Thyroid gland (tissue), 4 donors: ENCODE data around the gene PDE3A. TPM values are rescaled to one million over a fixed set of nuclear protein-coding genes. Genes with fewer than 3 reads are reported as not detected.
A peak's percentile ranks its signal among the peaks of the same experiment; 100 is the strongest.

Experiments used
- DNase-seq, 2 donors: peaks; one replicate each; pipeline ENCODE4 v3.0.0-alpha.2; 2019
- H3K27ac ChIP-seq, 3 donors: fragments of 200-600 bp; sonication (generic); 1 replicate in 2 of 3; 2 replicates in 1 of 3; pipeline ENCODE4 v1.5.1; 2016 to 2019; ENCODE audit warnings: mild to moderate bottlenecking in 1 of 3, moderate library complexity in 1 of 3
- H3K27me3 ChIP-seq: fragments of 200-600 bp; sonication (generic); one replicate; pipeline ENCODE4 v1.5.1; 2019
- H3K36me3 ChIP-seq, 2 donors: fragments of 200-600 bp; sonication (generic); one replicate each; pipeline ENCODE4 v1.5.1; 2016 to 2019
- H3K4me1 ChIP-seq, 2 donors: fragments of 200-600 bp; sonication (generic); one replicate each; pipeline ENCODE4 v1.5.1; 2017 to 2019
- H3K4me3 ChIP-seq, 3 donors: fragments of 200-600 bp; sonication (generic); replicated peaks in 1 of 3; 1 replicate in 2 of 3; 2 replicates in 1 of 3; pipeline ENCODE4 v1.5.1; 2016; ENCODE audit warnings: mild to moderate bottlenecking in 1 of 3
- H3K9me3 ChIP-seq: fragments of 200-600 bp; sonication (generic); one replicate; pipeline ENCODE4 v1.5.1; 2017
- POLR2A ChIP-seq, 2 donors: fragments of 450-650 bp; IDR thresholded peaks; one replicate each; pipeline ENCODE4 v1.6.1; 2017; ENCODE audit warnings: antibody characterized with exemption in 2 of 2, mild to moderate bottlenecking in 2 of 2, moderate library complexity in 1 of 2
- WGBS, 2 donors: methylation state at CpG; one replicate each; pipeline ENCODE4 v1.1.5; 2017; 5-methylcytosine and 5-hydroxymethylcytosine counted together
- intact Hi-C: fragments of 100-400 bp; cut with DNase I; formaldehyde crosslinking; loops from one replicate; pipeline ENCODE4 v1.15.1; 2023
- total RNA-seq, 4 donors: library from RNA; depleted of rRNA; stranded (reverse); fragments of >200 nt; gene quantifications; one replicate each; pipeline ENCODE4 v1.2.3, GENCODE V29; 2016
- TF ChIP-seq, protein P1 (sequence below), 6 experiments: fragments of 200-600 bp in 3 of 6; fragments of 450-650 bp in 3 of 6; sonication (generic) in 3 of 6; IDR thresholded peaks; one replicate each; pipeline ENCODE4 v1.5.1; 2016 to 2019; ENCODE audit warnings: antibody characterized with exemption in 6 of 6, mild to moderate bottlenecking in 2 of 6, inconsistent platforms in 1 of 6, moderate library complexity in 1 of 6

The PDE3A gene
- total RNA-seq, 4 donors from 2014 or later = 2.8 to 9.9 (median 6.7) TPM

GRCh38 chr12:20656600-20656999 lies 288.3 kb downstream of the PDE3A start:
- Histone ChIP-seq H3K36me3 (no peaks in the 10 kb centered on the region), H3K4me3 (no peak overlapping the region), H3K4me1 (no peaks in the 10 kb centered on the region), H3K27ac (no peak overlapping the region), H3K9me3 (no peaks in the 10 kb centered on the region), H3K27me3 (no peaks in the 10 kb centered on the region)
- intact Hi-C loops = no loop called here
- DNase-seq = no peak
- WGBS, 2 donors = 57 to 61% methylated on average over 1 of the region's 1 CpG
- TF ChIP-seq POLR2A (IDR thresholded peaks at IDR 0.05) = no peak
- TF ChIP-seq, protein P1, sequence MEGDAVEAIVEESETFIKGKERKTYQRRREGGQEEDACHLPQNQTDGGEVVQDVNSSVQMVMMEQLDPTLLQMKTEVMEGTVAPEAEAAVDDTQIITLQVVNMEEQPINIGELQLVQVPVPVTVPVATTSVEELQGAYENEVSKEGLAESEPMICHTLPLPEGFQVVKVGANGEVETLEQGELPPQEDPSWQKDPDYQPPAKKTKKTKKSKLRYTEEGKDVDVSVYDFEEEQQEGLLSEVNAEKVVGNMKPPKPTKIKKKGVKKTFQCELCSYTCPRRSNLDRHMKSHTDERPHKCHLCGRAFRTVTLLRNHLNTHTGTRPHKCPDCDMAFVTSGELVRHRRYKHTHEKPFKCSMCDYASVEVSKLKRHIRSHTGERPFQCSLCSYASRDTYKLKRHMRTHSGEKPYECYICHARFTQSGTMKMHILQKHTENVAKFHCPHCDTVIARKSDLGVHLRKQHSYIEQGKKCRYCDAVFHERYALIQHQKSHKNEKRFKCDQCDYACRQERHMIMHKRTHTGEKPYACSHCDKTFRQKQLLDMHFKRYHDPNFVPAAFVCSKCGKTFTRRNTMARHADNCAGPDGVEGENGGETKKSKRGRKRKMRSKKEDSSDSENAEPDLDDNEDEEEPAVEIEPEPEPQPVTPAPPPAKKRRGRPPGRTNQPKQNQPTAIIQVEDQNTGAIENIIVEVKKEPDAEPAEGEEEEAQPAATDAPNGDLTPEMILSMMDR (IDR thresholded peaks at IDR 0.05) = no peak

DNA sequence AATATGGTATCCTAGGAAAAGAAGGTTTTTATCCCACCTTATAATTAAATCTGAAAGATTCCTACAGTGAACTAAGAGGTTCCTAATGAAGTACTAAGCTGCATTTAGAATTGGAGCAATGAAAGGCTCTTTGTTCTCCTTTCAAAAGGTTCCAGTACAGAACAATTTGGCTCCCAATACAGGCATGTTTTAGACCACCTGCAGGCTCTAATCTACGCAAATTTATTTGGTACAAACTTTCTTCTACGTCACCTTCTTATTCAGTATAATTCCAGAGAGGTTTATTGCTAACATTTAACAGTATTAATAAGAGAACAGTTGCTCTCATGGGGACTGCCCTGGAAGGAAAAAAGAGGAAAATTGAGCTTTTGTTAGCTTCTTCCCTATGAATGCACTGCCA lies 289.2 kb downstream of the PDE3A start:
- WGBS, 2 donors = 87 to 91% methylated on average over 2 of the region's 2 CpGs
- no peaks in the 10 kb centered on the region for H3K9me3 ChIP-seq
- no peak overlapping the region for H3K4me3 ChIP-seq
- no peaks in the 10 kb centered on the region for H3K27me3 ChIP-seq
- no peaks in the 10 kb centered on the region for H3K36me3 ChIP-seq
- no peak for DNase-seq
- intact Hi-C loops = no loop called here
- H3K27ac ChIP-seq = no peak overlapping the region
- TF ChIP-seq POLR2A (IDR thresholded peaks at IDR 0.05) = no peak
- TF ChIP-seq, protein P1 (IDR thresholded peaks at IDR 0.05) = no peak
- H3K4me1 ChIP-seq = no peaks in the 10 kb centered on the region

GRCh38 chr12:20681334-20681733 lies 313.0 kb downstream of the PDE3A start:
- Histone ChIP-seq H3K4me1 (no peaks in the 10 kb centered on the region), H3K27me3 (no peaks in the 10 kb centered on the region), H3K27ac (no peak overlapping the region), H3K36me3 (no peaks in the 10 kb centered on the region), H3K9me3 (no peaks in the 10 kb centered on the region), H3K4me3 (no peak overlapping the region)
- DNase-seq = no peak
- TF ChIP-seq POLR2A (IDR thresholded peaks at IDR 0.05) = no peak
- TF ChIP-seq, protein P1 (IDR thresholded peaks at IDR 0.05) = no peak
- WGBS, 2 donors = 86 to 88% methylated on average over 4 of the region's 4 CpGs
- intact Hi-C loops = no loop called here

DNA sequence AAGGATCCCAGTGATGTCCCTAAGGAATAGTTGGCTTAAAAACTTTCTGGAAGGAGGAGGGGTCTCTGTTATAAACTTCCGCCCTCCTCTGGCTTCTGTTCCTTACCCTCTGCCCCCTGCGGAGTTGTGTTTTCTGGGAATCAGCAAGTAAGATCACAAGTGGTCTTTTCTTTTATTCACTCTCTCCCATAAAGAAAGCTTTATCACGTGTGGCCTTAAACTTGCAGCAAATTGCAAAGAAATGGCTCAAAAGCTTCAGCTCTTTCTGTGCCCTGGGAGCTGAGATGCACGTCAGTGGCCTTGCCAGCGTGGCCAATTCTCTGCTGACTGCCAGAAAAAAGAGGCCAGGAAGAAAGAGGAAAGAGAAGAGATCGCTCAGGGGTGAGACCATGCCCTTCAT lies 326.9 kb downstream of the PDE3A start, which contains the start of gene SLCO1C1:
Gene SLCO1C1, plus strand, starts transcription at position 101 of the 400 bp plus-strand sequence. CDS start 4,245 bp downstream, outside the sequence.
- H3K27ac ChIP-seq = peak within 1 kb of the TSS in 1 of 3 donors; percentile 16
- no peaks in the 10 kb centered on the region for H3K9me3 ChIP-seq
- intact Hi-C loops = no loop called here
- no peak within 1 kb of the TSS for H3K4me3 ChIP-seq
- peak in 1 of 2 donors; percentile 3 for DNase-seq
- WGBS, 2 donors = 28 to 30% methylated on average over 6 of the region's 6 CpGs
- no peaks in the 10 kb centered on the region for H3K36me3 ChIP-seq
- TF ChIP-seq POLR2A (IDR thresholded peaks at IDR 0.05) = no peak
- TF ChIP-seq, protein P1 (IDR thresholded peaks at IDR 0.05) = no peak
- H3K27me3 ChIP-seq = no peaks in the 10 kb centered on the region
- peaks cover 0 to 5% of the 10 kb centered on the region in 2 donors for H3K4me1 ChIP-seq

- Histone ChIP-seq H3K9me3 (no peaks in the 10 kb centered on the region), H3K36me3 (no peaks in the 10 kb centered on the region), H3K27ac (no peak overlapping the region), H3K27me3 (no peaks in the 10 kb centered on the region), H3K4me3 (no peak overlapping the region), H3K4me1 (peaks cover 0 to 5% of the 10 kb centered on the region in 2 donors)
- TF ChIP-seq, protein P1 (IDR thresholded peaks at IDR 0.05) = no peak
- no peak for TF ChIP-seq POLR2A (IDR thresholded peaks at IDR 0.05)
- intact Hi-C loops = no loop called here
- peak in 1 of 2 donors; percentile 1 for DNase-seq
- WGBS, 2 donors = 66 to 78% methylated on average over 7 of the region's 7 CpGs
These were observed 328.0 kb downstream of the PDE3A start for GRCh38 chr12:20696181-20696905.
